Cortex of kidney (tissue), 1 donor: Measurements from ENCODE around the gene SF3A2.

Experiments used
- DNase-seq: peaks from one replicate; lab custom pipeline; 2025; lab: John Stamatoyannopoulos, UW

The SF3A2 gene

DNA sequence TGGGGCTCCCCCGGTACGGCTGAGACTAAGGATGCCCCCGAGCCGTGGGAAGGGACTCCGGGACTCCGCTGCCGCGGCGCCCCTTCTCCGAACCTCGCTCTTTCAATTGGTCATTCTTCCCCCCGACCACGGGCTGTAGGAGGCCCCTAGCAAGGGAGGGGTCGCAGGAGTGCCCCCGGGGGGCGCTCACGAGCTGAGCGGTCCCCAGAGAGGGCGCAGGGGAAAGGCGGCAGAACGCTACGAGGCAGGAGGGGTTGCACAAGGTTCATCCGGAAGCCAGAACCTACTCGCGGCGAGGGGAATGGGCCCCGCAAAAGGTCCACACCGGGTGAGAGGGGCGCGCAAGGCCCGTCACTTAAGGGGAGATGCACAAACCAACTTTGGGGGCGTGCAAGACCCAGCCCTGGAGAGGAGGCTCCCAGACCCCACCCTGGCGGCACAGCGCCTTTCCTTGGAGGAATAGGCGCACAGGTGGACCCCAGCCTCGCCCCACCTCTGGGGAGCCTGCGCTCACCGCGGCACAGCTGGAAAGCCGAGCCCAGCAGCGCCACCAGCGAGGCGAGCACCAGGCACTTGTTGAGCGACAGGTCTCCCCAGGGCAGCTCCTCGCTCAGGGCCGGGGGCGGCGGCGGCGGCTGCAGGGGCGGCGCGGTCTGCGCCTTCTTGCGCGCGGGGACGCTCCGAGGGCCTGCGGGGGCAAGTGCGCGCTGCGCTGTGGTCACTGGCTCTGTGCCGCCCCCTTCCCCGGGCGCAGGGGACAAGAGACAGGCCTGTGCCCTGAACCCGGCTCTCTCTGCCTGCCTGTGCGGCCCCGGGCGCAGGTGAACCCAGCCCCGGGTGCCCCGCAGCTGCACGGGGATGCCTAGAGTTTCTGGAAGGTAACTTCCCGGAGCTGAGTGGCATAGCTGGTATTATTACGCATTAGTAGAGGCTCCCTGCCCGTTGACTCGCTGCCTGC is 16.8 kb downstream of the SF3A2 start:
- no peak for DNase-seq

DNA sequence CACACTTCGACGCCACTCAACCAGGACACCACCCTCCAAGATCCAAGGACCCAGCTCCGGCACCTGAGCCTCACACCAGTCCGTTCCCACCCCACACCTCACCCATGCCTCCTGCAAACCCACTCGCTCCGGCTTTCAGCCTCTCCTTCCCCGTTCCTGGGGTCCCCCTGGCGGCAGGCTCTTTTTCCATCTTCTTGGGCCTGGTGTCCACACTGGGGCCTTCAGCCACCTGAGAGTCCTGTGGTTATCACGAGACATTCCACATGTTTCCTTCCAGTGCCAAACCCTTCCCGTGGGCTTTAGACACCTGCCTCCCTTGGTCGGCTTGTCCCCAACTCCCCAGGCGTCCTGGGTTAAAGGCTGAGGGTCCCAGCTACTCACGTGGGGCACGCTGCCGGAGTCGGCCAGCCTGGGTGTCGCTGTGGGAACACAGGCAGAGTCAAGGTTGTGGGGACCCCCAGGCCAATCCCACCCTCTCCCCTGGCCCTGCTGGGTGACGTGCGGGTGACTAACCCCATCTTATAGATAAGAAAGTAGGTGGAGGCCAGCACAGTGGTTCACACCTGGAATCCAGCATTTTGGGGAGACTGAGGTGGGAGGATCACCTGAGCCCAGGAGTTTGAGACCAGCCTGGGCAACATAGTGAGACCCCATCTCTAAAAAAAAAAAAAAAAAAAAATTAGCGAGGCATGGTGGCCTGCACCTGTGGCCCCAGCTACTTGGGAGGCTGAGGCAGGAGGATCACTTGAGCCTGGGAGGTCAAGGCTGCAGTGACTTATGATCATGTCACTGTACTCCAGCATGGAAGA is 17.6 kb downstream of the SF3A2 start:
- DNase-seq: no peak

DNA sequence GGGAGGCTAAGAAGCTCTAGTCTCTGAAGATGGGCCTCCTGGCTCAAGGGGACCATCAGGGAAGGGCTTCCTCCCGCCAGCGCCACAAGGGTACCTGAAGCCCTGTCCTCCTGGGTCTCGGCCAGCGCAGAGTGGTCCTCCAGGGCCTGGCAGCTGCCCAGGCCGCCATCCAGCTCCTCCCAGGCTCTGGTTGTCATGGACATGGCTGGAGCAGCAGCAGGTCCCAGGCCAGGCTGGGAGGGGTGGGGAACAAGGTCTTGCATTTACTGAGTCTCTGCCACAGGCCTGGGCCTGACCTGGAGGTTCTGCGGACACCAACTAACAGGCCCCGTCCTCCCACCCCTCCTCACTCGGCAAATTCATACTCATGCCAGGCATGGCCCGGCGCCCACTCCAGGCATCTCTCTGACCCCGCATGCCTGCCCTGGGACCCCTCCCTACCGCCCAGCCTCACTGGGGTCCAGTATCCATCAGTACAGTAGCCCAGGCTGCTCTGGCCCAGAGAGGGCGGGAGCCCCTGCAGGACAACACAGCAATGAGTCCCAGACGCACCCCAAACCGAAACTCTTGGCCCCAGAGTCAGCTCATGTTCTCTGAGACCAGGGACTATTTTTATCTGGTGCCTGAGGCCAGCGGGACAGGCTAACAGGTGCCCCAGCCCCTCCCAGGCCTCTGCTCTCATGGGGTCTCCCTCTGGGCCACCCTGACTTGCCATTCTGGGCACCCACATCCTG is 18.7 kb downstream of the SF3A2 start:
- DNase-seq: no peak

DNA sequence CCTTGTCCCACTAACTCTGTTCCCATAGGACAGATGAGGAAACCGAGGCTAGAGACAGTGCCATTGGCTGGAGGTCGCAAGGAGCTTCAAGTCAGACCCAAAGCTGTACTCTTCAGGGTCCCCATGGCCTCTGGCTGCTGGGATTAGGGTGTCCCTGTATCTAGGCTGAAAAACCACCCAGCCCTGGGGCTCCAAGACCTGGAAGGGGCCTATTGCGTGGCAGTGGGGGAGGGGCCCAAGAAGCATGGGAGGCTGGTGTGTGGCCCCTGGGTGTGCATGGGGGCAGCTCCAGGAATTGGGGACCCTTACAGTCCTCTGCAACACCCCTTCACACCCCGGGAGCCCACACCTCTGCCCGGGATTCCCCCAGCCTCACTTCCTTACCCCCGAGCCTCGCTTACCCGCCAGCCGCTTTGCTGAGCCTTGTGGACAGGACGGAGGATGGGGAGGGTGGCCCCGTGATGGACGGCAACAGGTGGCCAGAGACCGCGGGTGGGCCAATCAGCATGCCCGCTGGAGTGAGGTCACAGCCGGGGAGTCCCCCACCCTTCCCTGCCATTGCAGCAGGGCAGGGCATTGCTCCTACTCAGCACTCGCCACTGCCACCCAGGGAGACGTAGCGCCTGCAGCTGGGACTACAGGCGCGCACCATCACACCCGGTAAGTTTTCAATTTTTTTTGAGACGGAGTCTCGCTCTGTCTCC is 19.5 kb downstream of the SF3A2 start, which contains the start of gene JSRP1:
Gene JSRP1 (minus strand): TSS at position 436 of the 704 bp plus-strand sequence. CDS start 1,103 bp downstream, outside the sequence.
- DNase-seq: no peak

DNA sequence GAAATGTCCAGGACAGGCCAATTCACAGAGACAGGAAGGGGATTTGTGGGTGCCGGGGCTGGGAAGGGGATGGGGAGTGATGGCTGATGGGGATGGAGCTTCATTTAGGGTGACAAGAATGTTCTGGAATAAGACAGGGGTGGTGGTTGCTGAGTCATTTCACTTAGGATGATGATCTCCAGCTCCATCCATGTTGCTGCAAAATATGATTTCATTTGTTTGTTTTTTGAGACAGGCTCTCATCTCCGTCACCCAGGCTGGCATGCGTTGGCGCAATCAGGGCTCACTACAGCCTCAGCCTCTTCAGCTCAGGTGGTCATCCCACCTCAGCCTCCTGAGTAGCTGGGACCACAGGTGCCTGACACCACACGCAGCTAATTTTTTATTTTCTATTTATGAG is 22.7 kb downstream of the SF3A2 start:
- no peak for DNase-seq

DNA sequence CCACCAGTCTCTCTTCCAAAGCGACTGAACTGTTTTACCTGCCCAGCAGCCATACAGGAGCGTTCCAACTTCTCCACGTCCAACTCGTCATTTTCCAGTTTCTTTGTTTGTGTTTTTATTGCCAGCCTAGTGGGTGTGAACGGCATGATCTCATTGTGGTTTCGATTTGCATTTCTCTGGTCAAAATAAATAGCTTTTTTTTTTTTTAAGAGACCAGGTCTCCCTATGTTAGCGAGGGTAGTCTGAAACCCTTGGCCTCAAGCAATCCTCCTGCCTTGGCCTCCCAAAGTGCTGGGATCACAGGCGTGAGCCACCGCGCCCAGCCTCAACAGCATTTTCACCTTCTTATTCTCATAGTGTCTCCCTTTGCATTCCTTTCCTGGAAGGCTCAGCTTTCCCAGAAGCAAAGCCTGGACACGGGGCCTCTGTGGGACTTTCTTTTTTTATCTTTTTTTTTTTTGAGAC is 23.7 kb downstream of the SF3A2 start:
- no peak for DNase-seq

DNA sequence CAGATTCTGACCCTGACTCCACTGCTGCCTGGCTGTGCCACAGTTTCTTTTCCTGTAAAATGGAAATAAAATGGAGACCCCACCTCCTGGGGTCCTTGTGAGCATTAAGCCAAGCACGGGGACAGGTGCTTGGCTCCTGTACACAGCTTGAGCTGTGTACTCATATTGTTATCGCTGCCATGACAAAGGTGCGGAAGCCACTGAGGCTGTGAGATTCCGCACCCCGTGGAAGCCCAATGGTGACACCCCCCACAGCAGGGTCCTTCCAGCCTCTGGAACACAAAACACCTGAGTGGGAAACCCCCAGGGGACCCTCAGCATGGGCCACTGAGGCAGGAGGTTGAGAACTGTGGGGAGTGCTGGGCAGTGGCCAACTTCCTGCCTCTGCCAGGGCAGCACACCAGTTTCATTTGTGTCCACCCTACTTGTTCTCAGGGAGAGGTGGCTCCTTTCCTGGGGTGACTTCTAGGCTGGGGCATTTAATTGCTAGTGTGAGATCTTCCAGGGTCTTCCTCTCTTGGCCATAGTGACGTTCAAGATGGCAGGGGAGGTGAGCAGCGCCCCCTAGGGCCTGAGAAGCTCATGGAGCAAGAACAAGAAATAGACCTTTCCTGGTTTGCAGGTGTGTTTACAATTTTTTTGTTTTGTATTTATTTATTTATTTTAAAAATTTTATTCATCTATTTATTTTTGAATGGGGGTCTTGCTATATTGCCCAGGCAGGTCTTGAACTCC is 25.0 kb downstream of the SF3A2 start:
- no peak for DNase-seq

DNA sequence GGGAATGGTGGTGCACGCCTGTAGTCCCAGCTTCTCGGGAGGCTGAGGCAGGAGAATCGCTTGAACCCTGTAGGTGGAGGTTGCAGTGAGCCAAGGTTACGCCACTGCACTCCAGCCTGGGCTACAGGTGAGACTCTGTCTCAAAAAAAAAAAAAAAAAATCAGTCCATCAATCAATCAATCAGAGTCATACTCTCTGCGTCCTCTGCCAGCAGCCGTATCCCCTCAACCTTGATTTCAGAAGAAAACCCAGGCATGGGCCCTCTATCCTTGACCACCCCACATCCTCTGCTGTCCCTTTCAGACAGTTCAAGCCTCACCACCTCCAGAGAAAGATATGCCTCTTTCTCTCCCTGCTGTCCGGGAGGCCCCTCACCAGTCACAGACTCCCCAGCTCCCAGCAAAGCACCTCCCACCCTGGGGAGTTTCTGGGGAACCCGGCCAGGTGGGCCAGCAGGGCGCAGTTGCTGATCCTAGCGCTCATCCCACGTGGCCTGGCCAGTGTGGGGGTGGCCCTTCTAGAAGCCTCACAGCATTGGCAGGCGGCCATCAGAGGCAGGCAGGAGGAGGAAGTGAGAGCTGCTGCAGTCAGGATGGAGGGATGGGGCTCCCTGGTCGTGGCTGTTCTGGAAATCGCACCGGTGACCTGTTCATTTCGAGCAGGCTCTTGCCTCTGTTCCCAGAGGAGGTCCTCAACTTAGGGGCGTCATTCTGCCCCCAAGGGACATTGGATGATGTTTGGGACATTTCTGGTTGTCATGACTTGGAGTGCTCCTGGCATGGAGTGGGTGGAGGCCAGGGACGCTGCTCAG is 29.8 kb downstream of the SF3A2 start:
- no peak for DNase-seq

DNA sequence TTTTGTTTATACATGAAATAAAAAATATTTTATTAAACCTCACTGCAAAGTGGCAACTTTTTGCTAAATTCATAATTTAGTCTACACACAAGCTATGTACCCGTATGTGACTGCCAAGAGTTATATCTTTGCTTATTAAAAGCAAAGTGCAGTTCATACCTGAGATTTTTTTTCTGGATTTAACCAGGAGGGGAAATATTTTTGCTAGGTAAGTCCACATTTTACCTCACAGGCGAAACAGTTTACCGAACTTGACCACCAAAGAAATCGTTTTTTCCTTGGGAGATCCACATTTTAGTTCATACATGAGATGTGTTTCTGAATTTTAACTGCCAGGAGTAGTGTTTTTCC is 31.8 kb downstream of the SF3A2 start:
- DNase-seq: no peak

DNA sequence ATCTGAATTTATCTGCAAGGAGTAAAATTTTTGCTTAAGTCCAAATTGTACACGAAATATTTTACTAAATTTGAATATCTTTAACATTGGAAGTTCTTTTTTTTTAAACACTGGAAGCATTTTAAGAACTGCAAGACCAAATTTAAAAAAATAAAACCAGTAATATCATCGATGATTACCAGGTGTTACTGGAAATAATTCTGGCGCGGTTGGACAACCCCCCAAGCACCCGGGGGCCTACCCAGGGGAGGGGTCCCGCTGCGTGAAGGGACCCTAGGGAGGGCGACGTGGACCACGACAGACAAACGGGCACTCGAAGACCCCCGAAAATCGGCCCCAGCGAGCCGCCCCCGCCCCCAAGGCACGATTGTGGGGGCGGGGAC is 32.2 kb downstream of the SF3A2 start:
- DNase-seq: no peak

DNA sequence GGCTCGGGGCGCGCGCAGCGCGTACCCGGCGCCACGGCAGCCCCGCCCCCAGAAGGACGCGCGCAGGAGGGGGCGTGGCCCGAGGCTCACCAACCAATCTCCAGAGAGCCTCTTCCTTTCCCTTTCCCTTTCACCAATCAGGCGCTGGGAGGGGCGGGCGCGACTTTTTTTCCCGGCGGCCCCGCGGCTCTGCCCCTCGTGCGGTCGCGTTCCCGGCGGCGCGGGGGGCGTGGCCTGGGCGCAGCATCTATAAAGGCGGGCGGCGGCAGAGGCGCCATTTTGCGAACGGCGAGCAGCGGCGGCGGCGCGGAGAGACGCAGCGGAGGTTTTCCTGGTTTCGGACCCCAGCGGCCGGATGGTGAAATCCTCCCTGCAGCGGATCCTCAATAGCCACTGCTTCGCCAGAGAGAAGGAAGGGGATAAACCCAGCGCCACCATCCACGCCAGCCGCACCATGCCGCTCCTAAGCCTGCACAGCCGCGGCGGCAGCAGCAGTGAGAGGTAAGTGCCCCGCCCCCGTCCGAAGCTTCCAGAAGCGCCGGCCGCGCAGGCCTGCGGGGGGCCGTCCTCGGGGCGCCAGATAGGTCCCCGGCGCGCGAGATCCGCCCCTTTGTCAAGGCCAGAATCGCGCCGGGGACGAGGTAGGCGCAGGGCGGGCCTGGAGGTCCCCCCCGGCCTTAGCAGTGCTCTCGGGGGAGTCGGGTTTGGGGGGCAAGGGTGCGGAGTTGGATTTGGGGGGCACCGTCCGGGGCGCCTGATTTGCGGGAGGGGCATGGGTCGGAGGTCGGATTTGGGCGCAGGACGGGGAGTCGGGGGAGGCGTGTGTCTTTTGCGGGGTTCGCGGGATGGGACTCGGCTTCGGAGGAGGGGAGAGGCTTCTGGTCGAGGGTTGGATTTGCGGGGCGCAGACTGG is 32.9 kb downstream of the SF3A2 start:
- peak; percentile 33 for DNase-seq

DNA sequence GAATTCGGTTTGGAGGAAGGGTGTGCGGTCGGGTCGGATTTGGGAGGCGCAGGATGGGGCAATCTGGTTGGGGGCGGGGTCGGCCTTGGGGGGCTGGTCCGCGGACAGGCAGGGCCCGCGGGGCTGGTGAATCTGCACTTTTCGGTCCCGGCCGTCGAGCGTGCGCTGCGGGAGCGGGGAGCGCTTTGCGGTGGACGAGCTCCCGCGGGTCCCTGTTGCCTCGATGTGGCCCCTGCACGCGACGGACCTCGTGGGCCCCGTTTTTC is 33.5 kb downstream of the SF3A2 start:
- no peak for DNase-seq

DNA sequence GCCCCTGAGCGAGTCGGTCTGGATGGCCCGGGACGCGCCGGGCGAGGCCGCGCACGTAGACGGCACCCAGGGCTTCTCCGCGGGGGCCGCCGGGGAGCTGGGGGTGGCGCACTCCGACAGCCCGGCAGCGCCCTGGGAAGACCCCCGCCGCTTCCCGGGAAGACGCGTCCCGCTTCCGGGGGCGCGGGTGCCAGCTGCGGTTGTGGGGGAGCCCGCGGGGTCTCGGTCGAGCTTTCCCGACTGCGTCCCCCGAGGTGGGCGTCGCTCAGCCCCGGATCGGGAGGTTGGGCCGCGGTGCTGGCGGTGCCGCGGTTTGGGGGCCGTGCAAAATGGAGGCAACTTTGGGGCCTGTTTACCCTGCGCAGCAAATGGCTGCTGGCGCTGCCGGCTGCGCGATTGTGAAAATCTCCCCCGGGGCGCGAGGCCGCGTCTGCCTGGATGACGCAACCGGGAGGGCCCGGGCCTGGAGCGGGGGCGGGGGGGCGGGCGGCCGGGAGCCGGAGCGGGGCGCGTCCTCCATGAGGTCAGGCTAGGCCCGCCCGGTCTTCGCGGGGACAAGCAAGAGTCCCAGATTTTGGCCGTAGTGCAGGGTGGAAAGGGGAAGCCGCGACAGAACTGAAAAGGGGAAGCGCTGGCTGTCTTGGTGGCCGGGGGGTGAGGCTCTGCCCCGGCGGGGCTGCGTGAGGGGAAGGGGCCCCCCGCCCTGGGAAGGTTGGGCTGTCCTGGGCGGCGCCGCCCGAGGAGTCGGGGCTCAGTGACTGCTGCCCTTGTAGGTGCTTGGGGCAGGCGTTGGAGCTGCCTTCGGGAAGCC is 34.0 kb downstream of the SF3A2 start:
- no peak for DNase-seq

DNA sequence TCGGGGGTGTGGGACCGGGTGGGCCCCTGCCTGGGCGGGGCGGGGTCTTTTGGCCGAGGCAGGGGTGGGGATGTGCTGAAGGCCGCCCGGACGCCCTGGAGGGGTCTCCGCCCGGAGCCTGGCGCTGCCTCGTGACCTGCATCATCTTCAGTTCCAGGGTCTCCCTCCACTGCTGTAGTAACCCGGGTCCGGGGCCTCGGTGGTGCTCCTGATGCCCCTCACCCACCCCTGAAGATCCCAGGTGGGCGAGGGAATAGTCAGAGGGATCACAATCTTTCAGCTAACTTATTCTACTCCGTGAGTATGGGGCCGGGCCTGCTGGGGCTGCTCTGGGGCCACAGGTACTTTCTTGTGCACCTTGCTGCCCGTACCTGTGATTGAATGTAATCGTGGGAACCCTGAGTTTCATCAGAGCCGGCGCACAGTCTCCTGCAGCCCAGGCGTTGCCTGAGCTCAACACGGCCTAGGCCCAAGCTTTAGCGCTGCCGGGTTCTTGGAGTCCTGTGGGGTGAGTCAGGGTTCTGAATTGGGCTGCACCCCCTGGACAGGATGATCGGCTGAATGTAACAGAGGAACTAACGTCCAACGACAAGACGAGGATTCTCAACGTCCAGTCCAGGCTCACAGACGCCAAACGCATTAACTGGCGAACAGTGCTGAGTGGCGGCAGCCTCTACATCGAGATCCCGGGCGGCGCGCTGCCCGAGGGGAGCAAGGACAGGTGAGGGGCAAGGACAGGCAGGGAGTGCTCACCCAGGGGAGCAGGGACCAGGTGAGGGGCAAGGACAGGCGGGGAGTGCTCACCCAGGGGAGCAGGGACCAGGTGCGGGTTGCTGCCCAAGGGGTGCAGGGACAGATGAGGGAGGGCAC is 34.8 kb downstream of the SF3A2 start:
- no peak for DNase-seq

DNA sequence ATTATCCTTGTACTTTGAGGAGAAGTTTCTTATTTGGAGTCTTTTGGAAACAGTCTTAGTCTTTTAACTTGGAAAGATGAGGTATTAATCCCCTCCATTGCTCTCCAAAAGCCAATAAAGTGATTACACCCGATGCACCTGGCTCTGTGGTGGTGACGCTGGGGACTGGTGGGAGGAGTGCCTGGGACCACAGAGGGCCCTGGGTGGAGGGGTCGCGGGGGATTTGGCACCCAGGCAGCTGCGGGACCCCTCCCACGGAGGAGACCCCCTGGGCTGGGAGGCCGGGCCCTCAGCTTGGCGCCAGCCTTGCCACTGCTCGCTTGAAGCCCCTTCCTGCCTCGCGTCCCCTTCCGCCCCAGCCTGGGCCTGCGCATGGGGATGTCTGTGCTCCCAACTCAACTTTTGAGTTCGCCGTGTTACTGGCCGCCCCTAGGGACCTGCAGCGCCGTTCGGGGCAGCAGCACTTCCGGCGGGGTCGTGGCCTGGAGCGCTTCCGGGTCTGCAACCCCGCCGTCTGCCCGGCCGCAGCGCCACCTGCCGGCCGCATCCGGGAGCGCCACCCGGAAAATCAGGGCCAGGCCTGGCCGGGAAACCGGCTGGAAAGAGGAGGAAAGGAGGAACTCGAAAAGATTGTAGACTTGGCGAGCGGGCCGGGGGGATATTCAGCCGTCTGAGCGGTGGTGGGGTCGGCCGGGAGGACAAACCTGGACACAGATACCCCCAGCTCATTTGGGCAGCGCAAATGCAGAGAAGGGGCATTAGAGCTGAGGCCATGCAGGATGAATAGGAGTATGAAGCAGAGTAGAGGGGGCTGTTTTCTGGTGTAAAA is 36.9 kb downstream of the SF3A2 start:
- DNase-seq: no peak

DNA sequence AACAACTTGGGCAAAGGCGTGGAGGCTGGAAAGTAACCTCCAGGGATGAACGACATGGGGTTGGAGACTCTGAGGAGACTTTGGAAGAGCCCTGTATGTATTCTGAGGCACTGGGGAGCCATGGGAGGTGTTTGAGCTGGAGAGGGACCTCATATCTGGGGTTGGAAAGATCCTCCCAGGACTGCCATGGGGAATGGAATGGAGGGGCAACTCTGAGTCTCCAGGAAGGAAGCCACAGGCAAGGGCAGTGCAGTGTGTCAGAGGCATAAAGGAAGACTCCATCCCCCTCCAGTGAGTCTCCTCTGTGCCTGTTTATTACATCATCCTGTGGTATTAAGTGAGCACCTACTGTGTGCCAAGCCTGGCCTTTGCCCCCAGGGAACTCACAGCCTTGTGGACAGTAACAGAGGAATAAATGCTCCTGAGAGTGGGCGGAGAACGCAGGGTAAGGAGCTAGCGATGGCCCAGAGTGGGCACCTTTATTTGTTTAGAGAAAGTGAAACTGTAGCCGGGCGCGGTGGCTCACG is 37.6 kb downstream of the SF3A2 start:
- no peak for DNase-seq
